HG03066 (cell line): ENCODE results near the gene EFTUD2.

Source experiments
- ATAC-seq: cut with Tn5 transposase; IDR thresholded peaks from one replicate; pipeline ENCODE4 v1.9.1; 2021; ENCODE audit warnings: low read depth; ENCODE audit not compliant: unreplicated experiment

EFTUD2 gene

GRCh38 chr17:44894642-44895041 is 4.6 kb downstream of the EFTUD2 start:
- no peak for ATAC-seq

- ATAC-seq, result no peak
Measured at GRCh38 chr17:44892250-44892649, 7.0 kb downstream of the EFTUD2 start.

- no peak for ATAC-seq
Measured at GRCh38 chr17:44889003-44889402, 10.2 kb downstream of the EFTUD2 start.

GRCh38 chr17:44887971-44888954 is 11.0 kb downstream of the EFTUD2 start:
- no peak for ATAC-seq

GRCh38 chr17:44887016-44887415 is 12.2 kb downstream of the EFTUD2 start:
- ATAC-seq, result no peak

- no peak for ATAC-seq
Measured at GRCh38 chr17:44884941-44885340, 14.3 kb downstream of the EFTUD2 start.

GRCh38 chr17:44881145-44881544 is 18.1 kb downstream of the EFTUD2 start:
- no peak for ATAC-seq

GRCh38 chr17:44880062-44880461 is 19.2 kb downstream of the EFTUD2 start:
- no peak for ATAC-seq

GRCh38 chr17:44879376-44879775 is 19.9 kb downstream of the EFTUD2 start:
- no peak for ATAC-seq

- ATAC-seq, result no peak
Measured at GRCh38 chr17:44878627-44879221, 20.5 kb downstream of the EFTUD2 start.

- ATAC-seq, result no peak
Measured at GRCh38 chr17:44877121-44877520, 22.1 kb downstream of the EFTUD2 start.

- ATAC-seq, result no peak
Measured at GRCh38 chr17:44875761-44876160, 23.5 kb downstream of the EFTUD2 start.

- ATAC-seq, result no peak
Measured at GRCh38 chr17:44872131-44872768, 27.0 kb downstream of the EFTUD2 start.

GRCh38 chr17:44871556-44871955 is 27.7 kb downstream of the EFTUD2 start:
- ATAC-seq, result no peak

- ATAC-seq, result no peak
Measured at GRCh38 chr17:44867841-44868240, 31.4 kb downstream of the EFTUD2 start.

- no peak for ATAC-seq
Measured at GRCh38 chr17:44865931-44866330, 33.3 kb downstream of the EFTUD2 start.

- ATAC-seq, result no peak
Measured at GRCh38 chr17:44865231-44865660, 34.0 kb downstream of the EFTUD2 start.

- ATAC-seq, result no peak
Measured at GRCh38 chr17:44864831-44865230, 34.4 kb downstream of the EFTUD2 start.

GRCh38 chr17:44863061-44863918 is 36.0 kb downstream of the EFTUD2 start:
- ATAC-seq, result no peak

- no peak for ATAC-seq
Measured at GRCh38 chr17:44862278-44862914, 36.8 kb downstream of the EFTUD2 start.
